B cell (primary cell): ENCODE measurements around the gene NOTCH1.

Source experiments
- CTCF ChIP-seq: fragments of 200-600 bp; IDR thresholded peaks from one replicate; pipeline ENCODE4 v1.8.0; 2022; ENCODE audit warnings: antibody characterized with exemption, mild to moderate bottlenecking
- EZH2 ChIP-seq: IDR thresholded peaks from 2 replicates; pipeline ENCODE4 v1.6.1; 2012; ENCODE audit warnings: borderline replicate concordance, low read depth, mild to moderate bottlenecking, moderate library complexity, low read length; ENCODE audit not compliant: insufficient read depth, poor library complexity, severe bottlenecking

DNA sequence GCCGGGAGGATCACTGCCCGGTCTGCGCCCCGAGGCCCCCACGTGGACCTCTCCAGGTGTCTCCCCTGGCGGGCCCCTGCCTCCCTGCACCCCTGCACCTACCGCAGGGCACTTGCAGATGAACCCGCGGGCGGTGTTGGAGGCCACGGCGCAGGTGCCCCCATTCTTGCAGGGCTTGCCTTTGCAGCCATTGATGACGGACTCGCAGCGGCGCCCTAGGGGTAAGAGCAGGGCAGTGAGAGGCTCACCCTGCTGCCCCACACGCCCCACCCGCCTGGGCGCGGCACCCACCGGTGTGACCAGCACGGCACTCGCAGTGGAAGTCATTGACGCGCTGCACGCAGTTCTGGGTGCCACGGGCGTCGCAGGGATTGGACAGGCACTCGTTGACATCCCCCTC, 39.4 kb downstream of the NOTCH1 start:
- TF ChIP-seq CTCF: no peak
- TF ChIP-seq EZH2: no peak
